GM18498 (cell line): ENCODE measurements around the gene ST3GAL4.

Source experiments
- ATAC-seq: cut with Tn5 transposase; IDR thresholded peaks from one replicate; pipeline ENCODE4 v1.9.1; 2021; ENCODE audit warnings: mild to moderate bottlenecking, moderate library complexity; ENCODE audit not compliant: unreplicated experiment

ST3GAL4 gene

GRCh38 chr11:126405374-126405773, 49.9 kb downstream of the ST3GAL4 start:
- no peak for ATAC-seq

GRCh38 chr11:126405906-126406305, 50.4 kb downstream of the ST3GAL4 start:
- ATAC-seq = no peak

- no peak for ATAC-seq
Measured at GRCh38 chr11:126406368-126406767, 50.9 kb downstream of the ST3GAL4 start.

GRCh38 chr11:126407101-126407521, 51.6 kb downstream of the ST3GAL4 start:
- no peak for ATAC-seq

GRCh38 chr11:126407682-126408288, 52.3 kb downstream of the ST3GAL4 start:
- no peak for ATAC-seq

GRCh38 chr11:126408496-126408895, 53.0 kb downstream of the ST3GAL4 start:
- no peak for ATAC-seq

- no peak for ATAC-seq
Measured at GRCh38 chr11:126408901-126409619, 53.6 kb downstream of the ST3GAL4 start.

- no peak for ATAC-seq
Measured at GRCh38 chr11:126409620-126409985, 54.1 kb downstream of the ST3GAL4 start.

- no peak for ATAC-seq
Measured at GRCh38 chr11:126410649-126411048, 55.2 kb downstream of the ST3GAL4 start.

- no peak for ATAC-seq
Measured at GRCh38 chr11:126411971-126412381, 56.5 kb downstream of the ST3GAL4 start.

GRCh38 chr11:126413426-126413825, 57.9 kb downstream of the ST3GAL4 start:
- no peak for ATAC-seq

- no peak for ATAC-seq
Measured at GRCh38 chr11:126413843-126414405, 58.4 kb downstream of the ST3GAL4 start.

GRCh38 chr11:126414615-126415014, 59.1 kb downstream of the ST3GAL4 start:
- no peak for ATAC-seq

GRCh38 chr11:126415128-126415527, 59.6 kb downstream of the ST3GAL4 start:
- no peak for ATAC-seq

GRCh38 chr11:126415669-126416420, 60.4 kb downstream of the ST3GAL4 start:
- no peak for ATAC-seq

- peak; percentile 88 for ATAC-seq
Measured at GRCh38 chr11:126416542-126417090, 61.1 kb downstream of the ST3GAL4 start.

GRCh38 chr11:126417091-126417862, 61.8 kb downstream of the ST3GAL4 start:
- ATAC-seq = no peak

GRCh38 chr11:126418887-126419286, 63.4 kb downstream of the ST3GAL4 start:
- no peak for ATAC-seq

GRCh38 chr11:126419801-126420697, 64.6 kb downstream of the ST3GAL4 start:
- ATAC-seq = peak; percentile 69
